ENCODE results near the gene PCP2.

The PCP2 gene

GRCh38 chr19:7596211-7596937, 37.1 kb downstream of the PCP2 start:
- DNase-seq: no peak

GRCh38 chr19:7595466-7596133, 37.9 kb downstream of the PCP2 start, which contains the start of gene CAMSAP3:
CAMSAP3 (plus strand) TSS chr19:7595863; CDS start chr19:7596003, 140 bp downstream.
- DNase-seq: no peak

- no peak for DNase-seq
Observed at GRCh38 chr19:7590256-7590655, 43.3 kb downstream of the PCP2 start.

- no peak for DNase-seq
Observed at GRCh38 chr19:7589822-7590221, 43.7 kb downstream of the PCP2 start.

- no peak for DNase-seq
Observed at GRCh38 chr19:7582446-7582845, 51.1 kb downstream of the PCP2 start.

Measured in midbrain (tissue), 1 donor.